ENCODE results near the gene SLC1A3. TPM values are rescaled to one million over a fixed set of nuclear protein-coding genes. Genes with fewer than 3 reads are reported as not detected.

SLC1A3 gene
- total RNA-seq, 1 experiment from 2014 or later: 9.6 TPM

DNA sequence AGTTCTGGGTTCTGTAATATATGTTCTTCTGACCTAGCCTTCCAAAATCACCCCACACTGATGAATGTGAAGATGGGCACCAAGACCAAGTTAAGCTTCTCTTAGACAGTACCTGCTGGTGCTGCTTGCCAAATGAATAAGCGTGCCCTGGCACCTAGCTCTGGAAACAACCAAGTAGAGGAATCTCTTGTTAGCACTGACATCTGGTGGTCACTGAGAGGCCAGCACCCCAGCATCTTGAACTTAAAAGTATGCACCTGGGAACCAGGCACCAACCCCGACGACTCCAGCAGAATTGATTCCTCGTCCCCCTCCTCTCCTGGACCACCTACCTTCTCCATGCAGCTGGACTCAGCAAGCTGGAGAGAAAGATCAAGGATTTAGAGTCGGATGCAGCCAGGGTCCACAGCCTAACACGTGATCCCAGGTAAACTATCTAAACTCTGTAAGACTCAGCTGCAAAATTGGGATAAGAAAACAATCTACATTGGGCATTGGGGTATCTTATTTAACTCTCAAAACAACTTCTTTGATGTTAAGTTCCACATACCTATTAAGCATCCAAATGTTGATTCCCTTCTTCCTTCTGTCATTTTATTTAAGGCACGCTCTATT is 89.8 kb downstream of the SLC1A3 start:
- intact Hi-C loops (cut with micrococcal nuclease): loop anchor here (5.0 kb wide), 2 partner anchors 519 to 619 kb away; no protein-coding TSS in a partner anchor
- peak; percentile 83 for TF ChIP-seq CTCF (IDR thresholded peaks at IDR 0.05; ENCODE audit: unreplicated experiment)
- POLR2A ChIA-PET: interaction anchor here (0.5 to 1.7 kb wide), 9 partner anchors 22 to 540 kb away, joined by 3 to 9 read pairs (median 3); no protein-coding TSS in a partner anchor

GRCh38 chr5:36698031-36698430 is 91.6 kb downstream of the SLC1A3 start:
- H3K36me3 Mint-ChIP-seq (ENCODE audit: insufficient read depth, unreplicated experiment): no peaks in the 10 kb centered on the region
- CTCF ChIA-PET: interaction anchor here (0.7 to 9.0 kb wide), 5 partner anchors 186 to 298 kb away, joined by 3 to 252 read pairs (median 12); no protein-coding TSS in a partner anchor

More for the DNA sequence above, 89.8 kb downstream of the SLC1A3 start:
- no TSS peak for BruUV-seq (replicated peaks)
- no peaks in the 10 kb centered on the region for H3K36me3 Mint-ChIP-seq (ENCODE audit: insufficient read depth, unreplicated experiment)
- H3K9me3 Mint-ChIP-seq (ENCODE audit: unreplicated experiment): no peaks in the 10 kb centered on the region
- CTCF ChIA-PET: interaction anchor here (0.5 to 10.5 kb wide), 68 partner anchors 9 to 1327 kb away, joined by 3 to 252 read pairs (median 4); partner anchors contain the start of genes NADK2 and SLC1A3
- no peak overlapping the region for H3K27ac Mint-ChIP-seq (ENCODE audit: low read depth, unreplicated experiment)
- peak; percentile 80 for DNase-seq (ENCODE audit: unreplicated experiment)
- peaks cover 9% of the 10 kb centered on the region for H3K27me3 Mint-ChIP-seq (ENCODE audit: insufficient read depth, unreplicated experiment)
- H3K4me3 Mint-ChIP-seq (ENCODE audit: unreplicated experiment): no peak overlapping the region
- peaks cover 5% of the 10 kb centered on the region for H3K4me1 Mint-ChIP-seq (ENCODE audit: insufficient read depth, unreplicated experiment)

DNA sequence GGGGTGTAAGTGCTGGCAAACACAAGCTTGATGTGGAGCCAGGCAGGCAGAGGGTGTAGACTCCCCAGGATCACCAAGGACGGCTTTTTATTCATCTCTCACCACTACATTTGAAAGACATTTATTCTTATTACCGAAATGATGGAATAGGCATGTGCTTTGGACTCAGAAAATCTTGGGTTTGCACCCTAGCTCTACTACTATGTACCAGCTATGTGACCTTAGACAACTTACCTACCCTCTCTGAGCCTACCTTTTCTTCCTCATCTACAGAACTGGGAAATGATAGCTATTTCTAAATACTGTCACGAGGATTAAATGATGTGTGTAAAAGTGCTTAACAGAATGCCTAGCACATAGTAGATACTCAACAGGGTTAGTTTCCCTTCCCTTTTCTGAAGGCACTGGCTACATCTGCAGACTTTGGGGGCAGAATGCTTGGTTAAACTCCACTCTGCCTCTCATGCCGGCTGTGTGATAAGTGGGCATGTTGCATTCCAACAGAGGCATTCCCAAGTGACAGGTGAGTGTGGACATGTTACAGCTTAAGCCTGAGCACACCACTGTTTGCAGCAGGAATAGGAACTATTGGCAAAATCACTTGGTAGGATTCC is 94.8 kb downstream of the SLC1A3 start:
- ChIA-PET CTCF (interaction anchor here (0.6 to 3.4 kb wide), 6 partner anchors 8 to 448 kb away, joined by 3 to 19 read pairs (median 4); no protein-coding TSS in a partner anchor), POLR2A (interaction anchor here (1.0 kb wide), 1 partner anchor 11 kb away, joined by 3 read pairs; no protein-coding TSS in a partner anchor)
- no peak overlapping the region for H3K4me3 Mint-ChIP-seq (ENCODE audit: unreplicated experiment)
- intact Hi-C loops (cut with micrococcal nuclease): no loop called here
- BruUV-seq (replicated peaks): no TSS peak
- TF ChIP-seq CTCF (IDR thresholded peaks at IDR 0.05; ENCODE audit: unreplicated experiment): no peak
- H3K4me1 Mint-ChIP-seq (ENCODE audit: insufficient read depth, unreplicated experiment): peaks cover 6% of the 10 kb centered on the region
- no peaks in the 10 kb centered on the region for H3K36me3 Mint-ChIP-seq (ENCODE audit: insufficient read depth, unreplicated experiment)
- no peak for DNase-seq (ENCODE audit: unreplicated experiment)
- H3K9me3 Mint-ChIP-seq (ENCODE audit: unreplicated experiment): no peaks in the 10 kb centered on the region
- no peak overlapping the region for H3K27ac Mint-ChIP-seq (ENCODE audit: low read depth, unreplicated experiment)
- peaks cover 12% of the 10 kb centered on the region for H3K27me3 Mint-ChIP-seq (ENCODE audit: insufficient read depth, unreplicated experiment)

More at GRCh38 chr5:36698031-36698430, 91.6 kb downstream of the SLC1A3 start:
- intact Hi-C loops (cut with micrococcal nuclease): loop anchor here (5.0 kb wide), 2 partner anchors 521 to 621 kb away; no protein-coding TSS in a partner anchor
- DNase-seq (ENCODE audit: unreplicated experiment): no peak
- no peak for TF ChIP-seq CTCF (IDR thresholded peaks at IDR 0.05; ENCODE audit: unreplicated experiment)
- peaks cover 12% of the 10 kb centered on the region for H3K27me3 Mint-ChIP-seq (ENCODE audit: insufficient read depth, unreplicated experiment)
- H3K27ac Mint-ChIP-seq (ENCODE audit: low read depth, unreplicated experiment): peak overlapping the region; percentile 22
- no TSS peak for BruUV-seq (replicated peaks)
- no peaks in the 10 kb centered on the region for H3K9me3 Mint-ChIP-seq (ENCODE audit: unreplicated experiment)
- no peak overlapping the region for H3K4me3 Mint-ChIP-seq (ENCODE audit: unreplicated experiment)
- POLR2A ChIA-PET: no interaction called here
- H3K4me1 Mint-ChIP-seq (ENCODE audit: insufficient read depth, unreplicated experiment): peaks cover 1% of the 10 kb centered on the region

- H3K4me3 Mint-ChIP-seq (ENCODE audit: unreplicated experiment): no peak overlapping the region
- ChIA-PET POLR2A (interaction anchor here (0.7 kb wide), 1 partner anchor 206 kb away, joined by 5 read pairs; no protein-coding TSS in a partner anchor), CTCF (no interaction called here)
- intact Hi-C loops (cut with micrococcal nuclease): no loop called here
- peaks cover 12% of the 10 kb centered on the region for H3K27me3 Mint-ChIP-seq (ENCODE audit: insufficient read depth, unreplicated experiment)
- no peak overlapping the region for H3K27ac Mint-ChIP-seq (ENCODE audit: low read depth, unreplicated experiment)
- H3K36me3 Mint-ChIP-seq (ENCODE audit: insufficient read depth, unreplicated experiment): no peaks in the 10 kb centered on the region
- BruUV-seq (replicated peaks): no TSS peak
- H3K9me3 Mint-ChIP-seq (ENCODE audit: unreplicated experiment): no peaks in the 10 kb centered on the region
- no peak for TF ChIP-seq CTCF (IDR thresholded peaks at IDR 0.05; ENCODE audit: unreplicated experiment)
- peaks cover 6% of the 10 kb centered on the region for H3K4me1 Mint-ChIP-seq (ENCODE audit: insufficient read depth, unreplicated experiment)
- DNase-seq (ENCODE audit: unreplicated experiment): peak; percentile 58
These were observed 96.9 kb downstream of the SLC1A3 start for GRCh38 chr5:36703245-36703860.
